ENCODE measurements around the gene SGSH.

DNA sequence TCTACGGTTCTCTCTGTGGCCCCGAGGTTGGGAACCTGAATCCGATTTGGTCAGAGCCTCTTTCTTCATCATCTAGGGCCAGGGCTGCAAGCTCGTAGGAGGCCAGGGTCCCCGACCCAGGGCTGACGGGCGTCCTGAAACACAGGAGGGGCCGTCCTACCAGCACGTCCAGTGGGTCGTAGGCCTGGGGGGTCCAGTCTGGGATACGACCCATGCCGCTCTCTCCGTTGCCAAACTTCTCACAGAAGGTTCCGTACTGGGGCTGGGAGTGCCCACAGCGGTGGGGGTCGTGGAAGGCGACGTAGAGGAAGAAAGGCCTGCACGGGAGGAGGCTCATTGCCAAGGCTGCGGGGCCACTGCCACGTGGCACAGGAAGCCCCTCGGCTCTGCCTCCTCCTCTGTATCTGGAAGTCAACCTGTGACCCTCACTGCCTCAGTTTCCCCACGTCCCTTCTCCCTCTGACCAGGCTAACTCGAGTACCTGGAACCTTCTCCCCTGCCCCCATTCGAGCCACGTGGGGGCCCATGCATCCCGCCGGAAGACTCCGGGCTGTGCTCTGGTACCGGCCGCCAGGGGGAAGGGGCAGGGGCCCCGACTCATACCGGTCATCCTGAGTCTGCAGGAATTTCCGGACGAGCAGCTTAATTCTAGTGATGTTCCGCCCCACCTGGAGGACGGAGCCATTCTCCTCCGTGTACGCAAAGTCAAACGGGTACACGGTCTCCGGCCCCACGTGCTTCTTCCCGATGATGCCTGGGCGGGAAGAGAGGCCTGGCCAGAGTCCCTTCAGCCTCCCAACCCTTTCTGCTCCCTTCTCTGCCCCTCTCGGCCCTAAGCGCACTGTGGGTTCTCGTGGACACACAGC lies 5.9 kb downstream of the SGSH start:
- no peak for TF ChIP-seq CTCF (conservative IDR thresholded peaks at IDR 0.05)
- no peak for TF ChIP-seq ZFX (IDR thresholded peaks at IDR 0.05)
